H9 (cell line): ENCODE measurements around the gene MDK. TPM values are rescaled to one million over a fixed set of nuclear protein-coding genes. Genes with fewer than 3 reads are reported as not detected.
A peak's percentile ranks its signal among the peaks of the same experiment; 100 is the strongest.

ENCODE experiments used
- DNase-seq: peaks from one replicate; pipeline ENCODE4 v3.0.0-alpha.2; 2017
- H2AFZ ChIP-seq: one replicate; pipeline ENCODE4 v1.6.1; 2013; ENCODE audit warnings: mild to moderate bottlenecking, low read length, control low read depth, moderate library complexity
- H2AK5ac ChIP-seq: 2 replicates; pipeline ENCODE4 v1.6.1; 2013; ENCODE audit warnings: low read length, control low read depth, mixed read lengths; ENCODE audit not compliant: insufficient read length
- H2BK120ac ChIP-seq: one replicate; pipeline ENCODE4 v1.6.1; 2013; ENCODE audit warnings: low read depth, mild to moderate bottlenecking, low read length, control low read depth, inconsistent platforms; ENCODE audit not compliant: poor library complexity, severe bottlenecking
- H2BK12ac ChIP-seq: 2 replicates; pipeline ENCODE4 v1.6.1; 2013; ENCODE audit warnings: low read length, control low read depth, mixed read lengths, low read depth; ENCODE audit not compliant: insufficient read length
- H2BK15ac ChIP-seq: 2 replicates; pipeline ENCODE4 v1.6.1; 2013; ENCODE audit warnings: low read depth, low read length, control low read depth
- H2BK20ac ChIP-seq: one replicate; pipeline ENCODE4 v1.6.1; 2013; ENCODE audit warnings: low read depth, mild to moderate bottlenecking, low read length, control low read depth, inconsistent platforms; ENCODE audit not compliant: poor library complexity, severe bottlenecking
- H2BK5ac ChIP-seq: 2 replicates; pipeline ENCODE4 v1.6.1; 2013; ENCODE audit warnings: low read length, control low read depth, mixed read lengths; ENCODE audit not compliant: insufficient read length
- H3K14ac ChIP-seq: 2 replicates; pipeline ENCODE4 v1.6.1; 2013; ENCODE audit warnings: low read length, control low read depth; ENCODE audit not compliant: insufficient read depth
- H3K18ac ChIP-seq: 2 replicates; pipeline ENCODE4 v1.6.1; 2013; ENCODE audit warnings: low read depth, mild to moderate bottlenecking, mixed read lengths, low read length, control low read depth; ENCODE audit not compliant: insufficient read length
- H3K23ac ChIP-seq: 2 replicates; pipeline ENCODE4 v1.6.1; 2013; ENCODE audit warnings: low read length, control low read depth, mixed read lengths, low read depth; ENCODE audit not compliant: insufficient read length
- H3K23me2 ChIP-seq: 2 replicates; pipeline ENCODE4 v1.6.1; 2013; ENCODE audit warnings: low read depth, mild to moderate bottlenecking, mixed read lengths, low read length, control low read depth; ENCODE audit not compliant: insufficient read length, poor library complexity, severe bottlenecking
- H3K27ac ChIP-seq: 2 replicates; pipeline ENCODE4 v1.5.1; 2013; ENCODE audit warnings: low read length, control low read depth, mixed read lengths, low read depth; ENCODE audit not compliant: insufficient read length
- H3K27me3 ChIP-seq: 2 replicates; pipeline ENCODE4 v1.6.1; 2013; ENCODE audit warnings: low read length, control low read depth, inconsistent platforms; ENCODE audit not compliant: insufficient read depth
- H3K4ac ChIP-seq: 2 replicates; pipeline ENCODE4 v1.6.1; 2013; ENCODE audit warnings: low read depth, mild to moderate bottlenecking, control low read depth, inconsistent platforms, low read length, moderate library complexity
- H3K4me1 ChIP-seq: 2 replicates; pipeline ENCODE4 v1.6.1; 2013; ENCODE audit warnings: low read length, control low read depth, inconsistent platforms; ENCODE audit not compliant: insufficient read depth
- H3K4me2 ChIP-seq: 2 replicates; pipeline ENCODE4 v1.6.1; 2013; ENCODE audit warnings: low read length, control low read depth, mixed read lengths; ENCODE audit not compliant: insufficient read length, insufficient read depth
- H3K56ac ChIP-seq: 2 replicates; pipeline ENCODE4 v1.6.1; 2013; ENCODE audit warnings: low read depth, mild to moderate bottlenecking, mixed read lengths, low read length, control low read depth; ENCODE audit not compliant: insufficient read length
- H3K79me1 ChIP-seq: 2 replicates; pipeline ENCODE4 v1.6.1; 2013; ENCODE audit warnings: low read depth, mild to moderate bottlenecking, moderate library complexity, low read length, control low read depth, inconsistent platforms; ENCODE audit not compliant: insufficient read depth, poor library complexity, severe bottlenecking
- H3K79me2 ChIP-seq: 2 replicates; pipeline ENCODE4 v1.6.1; 2013; ENCODE audit warnings: low read length, control low read depth, inconsistent platforms; ENCODE audit not compliant: insufficient read depth
- H3K9ac ChIP-seq: 2 replicates; pipeline ENCODE4 v1.6.1; 2013; ENCODE audit warnings: low read length, control low read depth, mixed read lengths; ENCODE audit not compliant: insufficient read length; ENCODE audit errors: extremely low read depth
- H3K9me3 ChIP-seq: one replicate; pipeline ENCODE4 v1.6.1; 2013; ENCODE audit warnings: low read depth, low read length, inconsistent platforms; ENCODE audit not compliant: control insufficient read depth
- H3T11ph ChIP-seq: one replicate; pipeline ENCODE4 v1.6.1; 2013; ENCODE audit warnings: mild to moderate bottlenecking, low read length, control low read depth, inconsistent platforms
- H4K20me1 ChIP-seq: one replicate; pipeline ENCODE4 v1.6.1; 2013; ENCODE audit not compliant: control insufficient read depth, insufficient read length, insufficient read depth
- H4K5ac ChIP-seq: 2 replicates; pipeline ENCODE4 v1.6.1; 2013; ENCODE audit warnings: low read depth, mild to moderate bottlenecking, mixed read lengths, low read length, control low read depth; ENCODE audit not compliant: insufficient read length
- H4K8ac ChIP-seq: replicated peaks from 2 replicates; pipeline ENCODE4 v1.6.1; 2013; ENCODE audit warnings: low read length, control low read depth, mixed read lengths, low read depth; ENCODE audit not compliant: insufficient read length
- H4K91ac ChIP-seq: 2 replicates; pipeline ENCODE4 v1.6.1; 2013; ENCODE audit warnings: low read depth, mild to moderate bottlenecking, moderate library complexity, mixed read lengths, low read length, control low read depth; ENCODE audit not compliant: insufficient read length
- H3K27ac Mint-ChIP-seq, 3 experiments: 2 replicates in 2 of 3; 3 replicates in 1 of 3; pipeline ENCODE4 v1.8.0; 2020 to 2021; ENCODE audit warnings: mixed read lengths in 3 of 3, mild to moderate bottlenecking in 1 of 3, moderate library complexity in 1 of 3
- H3K27me3 Mint-ChIP-seq: 2 replicates; pipeline ENCODE4 v1.8.0; 2021; ENCODE audit warnings: low read depth, mild to moderate bottlenecking, moderate library complexity, mixed read lengths
- H3K36me3 Mint-ChIP-seq, 3 experiments: 2 replicates in 2 of 3; 3 replicates in 1 of 3; pipeline ENCODE4 v1.8.0; 2020 to 2021; ENCODE audit warnings: low read depth in 3 of 3, mixed read lengths in 3 of 3; ENCODE audit not compliant: insufficient read depth in 1 of 3
- H3K4me1 Mint-ChIP-seq, 2 experiments: 2 replicates each; pipeline ENCODE4 v1.8.0; 2020; ENCODE audit warnings: mixed read lengths in 2 of 2
- H3K4me3 Mint-ChIP-seq, 2 experiments: 2 replicates in 1 of 2; 3 replicates in 1 of 2; pipeline ENCODE4 v1.8.0; 2020 to 2021; ENCODE audit warnings: mild to moderate bottlenecking in 2 of 2, mixed read lengths in 2 of 2, moderate library complexity in 1 of 2
- H3K9me3 Mint-ChIP-seq, 2 experiments: 2 replicates in 1 of 2; 3 replicates in 1 of 2; pipeline ENCODE4 v1.8.0; 2020; ENCODE audit warnings: mild to moderate bottlenecking in 2 of 2, mixed read lengths in 2 of 2, moderate library complexity in 1 of 2
- WGBS: extraction: QIAGEN DNeasy Blood & Tissue Kit; methylation state at CpG from one replicate; pipeline ENCODE4 v1.1.7; 2013; ENCODE audit warnings: missing lambda C conversion rate, low lambda C conversion rate, mixed read lengths; ENCODE audit not compliant: insufficient read length; ENCODE audit errors: extremely low coverage; 5-methylcytosine and 5-hydroxymethylcytosine counted together
- total RNA-seq: library from RNA; stranded (reverse); gene quantifications from 2 replicates; pipeline ENCODE4 v1.2.1, GENCODE V29; 2021
- TF ChIP-seq, protein P1 (sequence below): fragments of 200-600 bp; sonication (generic); conservative IDR thresholded peaks from 3 replicates; pipeline ENCODE4 v1.8.0; 2021; ENCODE audit warnings: antibody characterized with exemption, mild to moderate bottlenecking

The MDK gene
- total RNA-seq, 1 experiment from 2014 or later = 392 TPM

DNA sequence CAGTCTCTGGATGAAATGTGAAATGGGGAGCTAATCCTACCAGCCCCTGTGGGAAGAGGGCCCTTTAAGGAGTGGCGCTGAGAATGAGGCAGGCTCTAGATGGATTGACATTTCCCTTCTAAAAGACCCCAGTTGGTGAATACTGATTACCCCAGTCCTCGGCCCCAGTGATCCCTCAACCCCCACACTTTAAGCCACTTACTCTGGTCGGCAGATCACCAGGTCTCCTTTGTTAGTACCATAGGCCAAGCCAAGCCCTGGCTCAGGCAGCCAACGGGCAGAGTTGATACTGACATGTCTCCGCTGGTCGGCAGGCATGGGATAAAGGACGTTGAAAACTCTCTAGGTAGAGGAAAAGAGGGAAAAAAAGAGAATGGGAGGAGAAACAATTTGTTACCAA is 36.2 kb downstream of the MDK start:
- H3K27ac ChIP-seq = no peak overlapping the region
- Mint-ChIP-seq H3K27ac (peak overlapping the region; percentile 46 to 94 (median 76)), H3K4me1 (peaks cover 6 to 30% of the 10 kb centered on the region in 2 experiments), H3K9me3 (no peaks in the 10 kb centered on the region), H3K4me3 (peak overlapping the region in 1 of 2 experiments; percentile 63; a peak in 2 of 5 replicates), H3K36me3 (peaks cover 17 to 49% (median 19%) of the 10 kb centered on the region in 3 experiments), H3K27me3 (no peaks in the 10 kb centered on the region)
- no peak overlapping the region for H2BK5ac ChIP-seq
- H3T11ph ChIP-seq = no peak overlapping the region
- H3K4me1 ChIP-seq = no peaks in the 10 kb centered on the region
- no peak overlapping the region for H3K14ac ChIP-seq
- no peak overlapping the region for H3K23ac ChIP-seq
- no peak overlapping the region for H4K8ac ChIP-seq
- no peak overlapping the region for H3K18ac ChIP-seq
- H2BK15ac ChIP-seq = no peak overlapping the region
- TF ChIP-seq, protein P1, sequence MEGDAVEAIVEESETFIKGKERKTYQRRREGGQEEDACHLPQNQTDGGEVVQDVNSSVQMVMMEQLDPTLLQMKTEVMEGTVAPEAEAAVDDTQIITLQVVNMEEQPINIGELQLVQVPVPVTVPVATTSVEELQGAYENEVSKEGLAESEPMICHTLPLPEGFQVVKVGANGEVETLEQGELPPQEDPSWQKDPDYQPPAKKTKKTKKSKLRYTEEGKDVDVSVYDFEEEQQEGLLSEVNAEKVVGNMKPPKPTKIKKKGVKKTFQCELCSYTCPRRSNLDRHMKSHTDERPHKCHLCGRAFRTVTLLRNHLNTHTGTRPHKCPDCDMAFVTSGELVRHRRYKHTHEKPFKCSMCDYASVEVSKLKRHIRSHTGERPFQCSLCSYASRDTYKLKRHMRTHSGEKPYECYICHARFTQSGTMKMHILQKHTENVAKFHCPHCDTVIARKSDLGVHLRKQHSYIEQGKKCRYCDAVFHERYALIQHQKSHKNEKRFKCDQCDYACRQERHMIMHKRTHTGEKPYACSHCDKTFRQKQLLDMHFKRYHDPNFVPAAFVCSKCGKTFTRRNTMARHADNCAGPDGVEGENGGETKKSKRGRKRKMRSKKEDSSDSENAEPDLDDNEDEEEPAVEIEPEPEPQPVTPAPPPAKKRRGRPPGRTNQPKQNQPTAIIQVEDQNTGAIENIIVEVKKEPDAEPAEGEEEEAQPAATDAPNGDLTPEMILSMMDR = no peak
- no peaks in the 10 kb centered on the region for H3K23me2 ChIP-seq
- no peak overlapping the region for H2BK12ac ChIP-seq
- no peak overlapping the region for H3K4me2 ChIP-seq
- H3K56ac ChIP-seq = no peak overlapping the region
- H2AK5ac ChIP-seq = no peak overlapping the region
- no peak overlapping the region for H3K9ac ChIP-seq
- H3K9me3 ChIP-seq = no peaks in the 10 kb centered on the region
- H4K20me1 ChIP-seq = no peaks in the 10 kb centered on the region
- no peaks in the 10 kb centered on the region for H3K27me3 ChIP-seq
- H4K5ac ChIP-seq = no peak overlapping the region
- H2BK120ac ChIP-seq = no peak overlapping the region
- no peaks in the 10 kb centered on the region for H3K79me2 ChIP-seq
- no peak overlapping the region for H2AFZ ChIP-seq
- no peaks in the 10 kb centered on the region for H3K79me1 ChIP-seq
- WGBS = no CpG with 5 or more reads among the region's 7 CpGs
- H3K4ac ChIP-seq = no peak overlapping the region
- no peak overlapping the region for H2BK20ac ChIP-seq
- DNase-seq = no peak
- no peak overlapping the region for H4K91ac ChIP-seq
